Heart left ventricle (tissue), 16 donors: ENCODE measurements around the gene AGPAT1. TPM values are rescaled to one million over a fixed set of nuclear protein-coding genes. Genes with fewer than 3 reads are reported as not detected.
A peak's percentile ranks its signal among the peaks of the same experiment; 100 is the strongest.

Source experiments
- ATAC-seq, 4 donors: fragments of 200-7000 bp; cut with Tn5 transposase; one replicate each; pipeline ENCODE4 v1.9.1; 2020 to 2022; ENCODE audit warnings: moderate library complexity in 4 of 4, mild to moderate bottlenecking in 3 of 4, moderate number of reproducible peaks in 1 of 4
- DNase-seq, 5 donors: peaks; one replicate each; pipeline ENCODE4 v3.0.0-alpha.2; 2020
- H3K27ac ChIP-seq, 12 donors: fragments of 200-600 bp; sonication (generic) in 4 of 12; one replicate each; pipeline versions ENCODE4 v1.5.0 to v1.8.0; 2016 to 2022; ENCODE audit warnings: mild to moderate bottlenecking in 2 of 12
- H3K27me3 ChIP-seq, 9 donors: fragments of 200-600 bp; sonication (generic) in 2 of 9; one replicate each; pipeline versions ENCODE4 v1.5.1 to v1.8.0; 2016 to 2022; ENCODE audit warnings: mild to moderate bottlenecking in 3 of 9
- H3K36me3 ChIP-seq, 9 donors: fragments of 200-600 bp; sonication (generic) in 2 of 9; one replicate each; pipeline versions ENCODE4 v1.5.0 to v1.8.0; 2018 to 2022; ENCODE audit warnings: mild to moderate bottlenecking in 2 of 9
- H3K4me1 ChIP-seq, 12 donors: fragments of 200-600 bp; sonication (generic) in 4 of 12; one replicate each; pipeline versions ENCODE4 v1.5.0 to v1.8.0; 2016 to 2022; ENCODE audit warnings: mild to moderate bottlenecking in 3 of 12
- H3K4me3 ChIP-seq, 12 donors: fragments of 200-600 bp; sonication (generic) in 4 of 12; one replicate each; pipeline versions ENCODE4 v1.5.0 to v1.8.0; 2017 to 2022; ENCODE audit warnings: mild to moderate bottlenecking in 9 of 12, moderate library complexity in 4 of 12
- H3K9me3 ChIP-seq, 12 donors: fragments of 200-600 bp; sonication (generic) in 4 of 12; one replicate each; pipeline versions ENCODE4 v1.5.0 to v1.8.0; 2016 to 2022; ENCODE audit warnings: mild to moderate bottlenecking in 1 of 12
- CTCF ChIP-seq, 12 donors: fragments of 200-600 bp; sonication (generic) in 4 of 12; IDR thresholded peaks; one replicate each; pipeline versions ENCODE4 v1.5.0 to v1.8.0; 2018 to 2022; ENCODE audit warnings: antibody characterized with exemption in 12 of 12, mild to moderate bottlenecking in 5 of 12
- POLR2A ChIP-seq, 2 donors: fragments of 450-650 bp; IDR thresholded peaks; one replicate each; pipeline ENCODE4 v1.6.1; 2017; ENCODE audit warnings: antibody characterized with exemption in 2 of 2, mild to moderate bottlenecking in 2 of 2, moderate library complexity in 2 of 2
- WGBS, 4 donors: extraction: QIAGEN DNeasy Blood & Tissue Kit in 2 of 4; methylation state at CpG; one replicate each; pipeline versions ENCODE4 v1.1.5 to v1.1.7; 2013 to 2018; 5-methylcytosine and 5-hydroxymethylcytosine counted together
- intact Hi-C, 10 donors: fragments of 100-400 bp; cut with DNase I; formaldehyde crosslinking; loops; one replicate each; pipeline versions ENCODE4 v1.11.1 to v1.14.2; 2022
- polyA plus RNA-seq, 2 donors: library from polyadenylated mRNA; stranded (reverse); fragments of 200-250 nt; gene quantifications; one replicate each; pipeline ENCODE4 v1.2.3, GENCODE V29; 2013
- total RNA-seq, 9 donors: library from RNA; depleted of rRNA in 2 of 9; stranded (reverse); fragments of >200 nt in 2 of 9; fragmentation: NEBNext Ultra II Directional in 3 of 9; extraction: Animal tissue kit (Norgen Biotek cat#: 25700) in 3 of 9; gene quantifications; one replicate each; pipeline versions ENCODE4 v1.1.0 to v1.2.4, GENCODE V29; 2016 to 2023
- donor health status: ischemic (EF 13 %, LVEDD 7.1; RV severe dilation, severe dysfunction).
- donor health status: healthy with polysubstance abuse.
- donor health status: DM: no; HTN: yes; CAD: no.
- donor health status: DM: no; HTN: no; CAD: no.
- donor health status: ischemic (EF 25% LVEDD 6.9; RV normal size, moderate dysfunction).
- donor health status: ischemic (EF 25% LVEDD 5.7; RV mildly dilated, moderate dysfunction).
- donor health status: healthy.
- donor health status: DM: yes; HTN: yes; CAD: no.
- donor health status: ischemic (EF 35%, LVEDD 5.7; RV mildly dilated, moderate dysfunction).
- donor health status: nonischemic (EF 11% LVEDD 7.7; RV severe dilation, severe dysfunction).
- donor health status: DM: yes; HTN: yes; CAD: no.
- donor health status: PGD.
- donor health status: ischemic (EF 29% LVEDD 5.4; RV normal size, mild dysfunction).
- donor health status: nonischemic (EF 23%, LVEDD 6.1; RV moderate dilation, normal function).

AGPAT1 gene
- total and polyA plus RNA-seq, 11 donors, result 43.5 to 79.1 (median 51.0) TPM

- intact Hi-C loops, result loop anchor here in 6 of 10 donors (5.0 to 10.0 kb wide), 4 partner anchors 33 to 105 kb away; no protein-coding TSS in a partner anchor
- 36 to 59% (median 51%) methylated on average over 53 to 55 of the region's 55 CpGs for WGBS, 4 donors
- ATAC-seq (no peak), DNase-seq (no peak)
- Histone ChIP-seq H3K9me3 (no peaks in the 10 kb centered on the region), H3K36me3 (peaks cover 0 to 5% (median 0%) of the 10 kb centered on the region in 9 donors), H3K27me3 (peaks cover 0 to 48% (median 6%) of the 10 kb centered on the region in 9 donors), H3K4me3 (peak overlapping the region in 3 of 12 donors; percentile 69 to 91 (median 69)), H3K4me1 (peaks cover 6 to 37% (median 21%) of the 10 kb centered on the region in 12 donors), H3K27ac (peak overlapping the region in 1 of 12 donors; percentile 41)
- TF ChIP-seq CTCF (IDR thresholded peaks at IDR 0.05), result no peak
- no peak for TF ChIP-seq POLR2A (IDR thresholded peaks at IDR 0.05)
Measured at GRCh38 chr6:32149932-32150870, 25.7 kb downstream of the AGPAT1 start.

- no peak for ATAC-seq
- Histone ChIP-seq H3K27me3 (peaks cover 0 to 48% (median 6%) of the 10 kb centered on the region in 9 donors), H3K9me3 (no peaks in the 10 kb centered on the region), H3K4me1 (peaks cover 0 to 31% (median 14%) of the 10 kb centered on the region in 12 donors), H3K27ac (no peak overlapping the region), H3K36me3 (peaks cover 0 to 5% (median 0%) of the 10 kb centered on the region in 9 donors), H3K4me3 (peak overlapping the region in 9 of 12 donors; percentile 24 to 42 (median 34))
- DNase-seq, result peak in 1 of 5 donors; percentile 37
- intact Hi-C loops, result no loop called here
- WGBS, 4 donors, result 34 to 60% (median 47%) methylated on average over 44 to 47 of the region's 47 CpGs
- no peak for TF ChIP-seq CTCF (IDR thresholded peaks at IDR 0.05)
- no peak for TF ChIP-seq POLR2A (IDR thresholded peaks at IDR 0.05)
Measured at GRCh38 chr6:32149092-32149755, 26.7 kb downstream of the AGPAT1 start.

- intact Hi-C loops, result no loop called here
Measured at GRCh38 chr6:32148289-32149091, 27.4 kb downstream of the AGPAT1 start.

More at GRCh38 chr6:32148289-32149091, 27.4 kb downstream of the AGPAT1 start:
- H3K27ac ChIP-seq, result no peak overlapping the region
- H3K36me3 ChIP-seq, result peaks cover 0 to 5% (median 0%) of the 10 kb centered on the region in 9 donors
- TF ChIP-seq CTCF (IDR thresholded peaks at IDR 0.05) (peak in 5 of 12 donors; percentile 8 to 16 (median 12)), POLR2A (IDR thresholded peaks at IDR 0.05) (no peak)
- H3K4me3 ChIP-seq, result peak overlapping the region in 9 of 12 donors; percentile 24 to 42 (median 34)
- 16 to 37% (median 31%) methylated on average over 39 of the region's 39 CpGs for WGBS, 4 donors
- peaks cover 0 to 28% (median 13%) of the 10 kb centered on the region in 12 donors for H3K4me1 ChIP-seq
- no peaks in the 10 kb centered on the region for H3K9me3 ChIP-seq
- ATAC-seq, result peak in 3 of 4 donors; percentile 41 to 64 (median 55)
- peaks cover 0 to 48% (median 6%) of the 10 kb centered on the region in 9 donors for H3K27me3 ChIP-seq
- DNase-seq, result peak in 4 of 5 donors; percentile 58 to 78 (median 62)
